HFF-Myc (cell line): Measurements from ENCODE around the gene SPP2.

ENCODE experiments used
- DNase-seq: peaks from one replicate; pipeline ENCODE4 v3.0.0-alpha.2; 2011; ENCODE audit warnings: low read depth; ENCODE audit errors: extremely low read depth
- H3K4me3 ChIP-seq: replicated peaks from 2 replicates; pipeline ENCODE4 v1.5.1; 2011; ENCODE audit warnings: low read depth, mild to moderate bottlenecking, control low read depth, low read length
- TF ChIP-seq, protein P1 (sequence below): IDR thresholded peaks from 2 replicates; pipeline ENCODE4 v1.5.1; 2012; ENCODE audit warnings: mild to moderate bottlenecking, low read depth, low read length, control low read depth; ENCODE audit errors: missing control alignments

The SPP2 gene

DNA sequence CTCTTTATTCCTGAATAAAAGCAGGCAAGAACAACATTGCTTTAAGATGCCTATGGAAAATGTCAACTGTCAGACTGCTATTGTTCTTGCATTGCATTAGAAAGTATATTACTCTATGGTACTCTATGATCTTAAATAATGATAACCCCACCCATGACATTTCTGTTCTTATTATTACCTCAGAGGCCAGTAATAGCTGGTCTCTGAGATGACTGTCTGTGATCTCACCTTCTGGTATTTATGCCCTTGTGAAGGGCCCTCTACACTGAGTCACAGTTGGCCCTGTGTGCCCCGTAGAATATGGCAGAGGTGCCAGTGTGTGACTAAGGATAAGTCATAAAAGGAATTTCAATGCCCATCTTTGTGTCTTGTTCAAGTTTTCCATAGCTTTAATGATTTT lies 61.0 kb downstream of the SPP2 start:
- H3K4me3 ChIP-seq, result no peak overlapping the region
- no peak for DNase-seq
- TF ChIP-seq, protein P1, sequence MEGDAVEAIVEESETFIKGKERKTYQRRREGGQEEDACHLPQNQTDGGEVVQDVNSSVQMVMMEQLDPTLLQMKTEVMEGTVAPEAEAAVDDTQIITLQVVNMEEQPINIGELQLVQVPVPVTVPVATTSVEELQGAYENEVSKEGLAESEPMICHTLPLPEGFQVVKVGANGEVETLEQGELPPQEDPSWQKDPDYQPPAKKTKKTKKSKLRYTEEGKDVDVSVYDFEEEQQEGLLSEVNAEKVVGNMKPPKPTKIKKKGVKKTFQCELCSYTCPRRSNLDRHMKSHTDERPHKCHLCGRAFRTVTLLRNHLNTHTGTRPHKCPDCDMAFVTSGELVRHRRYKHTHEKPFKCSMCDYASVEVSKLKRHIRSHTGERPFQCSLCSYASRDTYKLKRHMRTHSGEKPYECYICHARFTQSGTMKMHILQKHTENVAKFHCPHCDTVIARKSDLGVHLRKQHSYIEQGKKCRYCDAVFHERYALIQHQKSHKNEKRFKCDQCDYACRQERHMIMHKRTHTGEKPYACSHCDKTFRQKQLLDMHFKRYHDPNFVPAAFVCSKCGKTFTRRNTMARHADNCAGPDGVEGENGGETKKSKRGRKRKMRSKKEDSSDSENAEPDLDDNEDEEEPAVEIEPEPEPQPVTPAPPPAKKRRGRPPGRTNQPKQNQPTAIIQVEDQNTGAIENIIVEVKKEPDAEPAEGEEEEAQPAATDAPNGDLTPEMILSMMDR, result no peak

DNA sequence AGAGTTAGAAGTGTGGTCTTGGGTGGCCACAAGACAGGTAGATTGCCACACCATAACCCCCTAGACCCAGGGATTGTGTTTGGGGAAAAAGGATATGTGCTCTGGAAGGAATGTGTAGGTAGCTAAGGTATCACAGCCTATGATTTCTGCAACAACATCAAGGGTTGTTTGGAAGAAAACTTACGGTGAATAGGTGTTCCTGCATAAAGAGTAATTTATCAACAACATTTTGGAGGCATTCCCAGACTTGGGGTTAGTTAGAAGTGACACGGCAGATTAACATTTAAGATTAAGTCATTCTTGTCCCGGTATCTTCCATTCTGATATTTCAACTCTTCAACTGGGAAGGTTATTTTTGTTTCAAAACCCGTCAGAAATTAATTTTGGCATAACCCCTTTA lies 65.5 kb downstream of the SPP2 start:
- TF ChIP-seq, protein P1, result no peak
- no peak for DNase-seq

DNA sequence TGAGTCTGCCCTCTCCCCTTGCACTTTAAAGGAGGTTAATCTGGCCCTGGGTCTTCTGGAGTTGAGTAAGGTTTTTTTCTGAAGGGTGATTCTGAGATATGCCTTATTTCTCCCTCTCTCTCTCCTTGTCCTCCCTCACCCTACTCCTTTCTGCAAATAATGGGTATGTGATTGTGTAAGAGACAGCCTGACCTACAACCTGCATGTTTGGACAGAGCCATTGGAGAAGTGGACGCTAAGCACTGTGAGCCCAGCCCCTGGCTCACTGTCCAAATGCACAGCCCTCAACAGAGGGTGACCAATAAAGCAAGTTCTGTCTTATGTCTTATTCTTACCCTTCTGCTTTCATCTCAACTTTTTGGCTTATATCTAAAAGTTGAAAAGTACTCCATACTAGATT lies 71.5 kb downstream of the SPP2 start:
- no peak for DNase-seq
- no peak overlapping the region for H3K4me3 ChIP-seq
- TF ChIP-seq, protein P1, result no peak

More for the DNA sequence above, 65.5 kb downstream of the SPP2 start:
- no peak overlapping the region for H3K4me3 ChIP-seq

DNA sequence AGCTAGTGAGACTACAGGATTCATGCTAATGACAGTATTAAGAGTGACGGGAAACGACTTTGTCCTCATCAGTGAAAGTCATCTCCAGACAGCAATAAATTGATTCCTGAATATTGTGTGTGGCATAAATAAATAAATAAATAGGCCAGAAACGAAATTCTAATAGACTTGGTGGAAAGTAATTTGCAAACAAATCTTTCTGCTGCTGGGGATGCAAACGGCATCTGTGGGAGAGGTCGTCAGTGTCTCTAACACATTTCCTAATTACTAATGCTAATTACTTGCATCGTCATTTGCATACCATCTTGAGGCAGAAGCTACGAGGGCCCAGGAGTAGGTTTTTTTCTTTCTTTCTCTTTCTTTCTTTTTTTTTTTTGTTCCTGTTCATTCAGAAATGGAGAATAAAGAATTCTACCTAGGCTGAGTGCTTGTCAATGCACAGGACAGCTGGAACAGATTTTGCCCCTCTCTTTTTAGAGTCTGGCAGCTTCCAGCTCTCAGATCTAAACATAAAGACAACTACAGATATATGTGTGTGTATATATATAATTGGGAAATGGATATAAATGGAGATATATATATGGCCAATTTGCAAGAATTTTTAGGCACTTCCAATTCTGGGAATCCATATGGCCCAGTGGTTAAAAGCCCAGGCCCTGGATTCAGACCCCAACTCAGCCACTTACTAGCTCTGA lies 75.1 kb downstream of the SPP2 start:
- H3K4me3 ChIP-seq, result no peak overlapping the region
- TF ChIP-seq, protein P1, result no peak
- DNase-seq, result no peak

DNA sequence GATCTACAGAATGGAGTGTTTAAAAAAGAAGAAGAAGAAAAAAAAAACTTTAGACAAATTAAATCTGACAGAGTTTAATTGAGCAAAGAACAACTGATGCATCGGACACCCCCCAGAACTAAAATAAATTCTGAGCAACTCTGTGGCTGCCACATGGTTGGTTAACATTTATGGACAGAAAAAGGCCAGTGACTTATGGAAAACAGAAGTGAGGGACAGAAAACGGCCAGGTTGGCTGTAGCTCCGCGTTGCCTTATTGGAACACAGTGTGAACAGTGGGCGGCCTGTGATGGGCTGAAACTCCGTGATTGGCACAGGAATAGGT lies 75.6 kb downstream of the SPP2 start:
- TF ChIP-seq, protein P1, result no peak
- DNase-seq, result no peak
- H3K4me3 ChIP-seq, result no peak overlapping the region
